Ishikawa (cell line): ENCODE results near the gene GRM5.

Experiments
- CEBPB ChIP-seq: IDR thresholded peaks from 2 replicates; pipeline ENCODE4 v1.6.1; 2012
- CREB1 ChIP-seq: IDR thresholded peaks from 2 replicates; pipeline ENCODE4 v1.6.1; 2012; ENCODE audit warnings: low read depth
- EGR1 ChIP-seq: IDR thresholded peaks from 2 replicates; pipeline ENCODE4 v1.6.1; 2012
- EP300 ChIP-seq: IDR thresholded peaks from 2 replicates; pipeline ENCODE4 v1.6.1; 2012; ENCODE audit warnings: borderline replicate concordance
- FOXM1 ChIP-seq: IDR thresholded peaks from 2 replicates; pipeline ENCODE4 v1.6.1; 2012; ENCODE audit warnings: low read depth, borderline replicate concordance
- MAX ChIP-seq: IDR thresholded peaks from 2 replicates; pipeline ENCODE4 v1.6.1; 2012
- NFIC ChIP-seq: IDR thresholded peaks from 2 replicates; pipeline ENCODE4 v1.6.1; 2012
- RAD21 ChIP-seq: IDR thresholded peaks from 2 replicates; pipeline ENCODE4 v1.6.1; 2012; ENCODE audit warnings: low read depth
- REST ChIP-seq: IDR thresholded peaks from 2 replicates; pipeline ENCODE4 v1.6.1; 2012; ENCODE audit warnings: low read depth, mild to moderate bottlenecking
- TAF1 ChIP-seq: IDR thresholded peaks from 2 replicates; pipeline ENCODE4 v1.6.1; 2012; ENCODE audit warnings: low read depth, mild to moderate bottlenecking
- TCF12 ChIP-seq: IDR thresholded peaks from 2 replicates; pipeline ENCODE4 v1.6.1; 2012; ENCODE audit warnings: low read depth
- TEAD4 ChIP-seq: IDR thresholded peaks from 2 replicates; pipeline ENCODE4 v1.6.1; 2012
- USF1 ChIP-seq: IDR thresholded peaks from 2 replicates; pipeline ENCODE4 v1.6.1; 2012
- YY1 ChIP-seq: IDR thresholded peaks from 2 replicates; pipeline ENCODE4 v1.6.1; 2012; ENCODE audit warnings: low read depth
- ZBTB7A ChIP-seq: IDR thresholded peaks from 2 replicates; pipeline ENCODE4 v1.6.1; 2012; ENCODE audit warnings: low read depth

GRM5 gene

GRCh38 chr11:88692306-88693086, 373.3 kb downstream of the GRM5 start:
- TF ChIP-seq REST (no peak), EP300 (no peak), USF1 (no peak), CEBPB (no peak), MAX (no peak), TCF12 (no peak), RAD21 (no peak), YY1 (no peak), EGR1 (no peak)

GRCh38 chr11:88689548-88690240, 376.1 kb downstream of the GRM5 start:
- TF ChIP-seq REST = no peak
- no peak for TF ChIP-seq CREB1
- no peak for TF ChIP-seq FOXM1
- no peak for TF ChIP-seq EGR1
- TF ChIP-seq USF1 = no peak
- TF ChIP-seq MAX = no peak
- TF ChIP-seq TEAD4 = no peak
- no peak for TF ChIP-seq CEBPB
- no peak for TF ChIP-seq NFIC
- TF ChIP-seq ZBTB7A = no peak
- no peak for TF ChIP-seq TAF1
- TF ChIP-seq TCF12 = no peak
- TF ChIP-seq RAD21 = no peak
- TF ChIP-seq EP300 = no peak

GRCh38 chr11:88683024-88683423, 382.8 kb downstream of the GRM5 start:
- TF ChIP-seq RAD21 (no peak), USF1 (no peak), CEBPB (no peak), EGR1 (no peak)

DNA sequence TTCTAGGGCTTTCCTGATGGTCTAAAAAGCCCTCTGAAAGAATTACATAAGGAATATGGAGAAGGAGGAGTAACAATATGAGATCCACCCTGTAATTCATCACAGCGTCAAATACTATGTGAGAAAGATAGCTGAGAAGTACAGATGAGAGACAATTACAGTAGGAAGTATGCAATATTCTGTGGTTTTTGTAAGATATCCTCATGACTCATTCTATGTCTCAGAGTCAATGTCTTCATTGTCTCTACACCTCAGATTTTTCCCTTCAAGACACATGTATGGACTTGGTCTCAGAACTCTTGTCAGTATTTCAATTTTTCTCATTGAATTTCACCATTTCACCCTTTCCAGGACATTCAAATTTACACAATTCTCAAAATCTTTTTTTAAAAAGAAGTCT, 385.0 kb downstream of the GRM5 start:
- no peak for TF ChIP-seq REST
- TF ChIP-seq EGR1 = no peak
- no peak for TF ChIP-seq NFIC
- no peak for TF ChIP-seq EP300
- no peak for TF ChIP-seq MAX
- no peak for TF ChIP-seq TCF12
- no peak for TF ChIP-seq YY1
- no peak for TF ChIP-seq RAD21
- no peak for TF ChIP-seq ZBTB7A
- no peak for TF ChIP-seq TAF1
- TF ChIP-seq CREB1 = no peak
- TF ChIP-seq CEBPB = no peak
- no peak for TF ChIP-seq USF1
- TF ChIP-seq FOXM1 = no peak
- TF ChIP-seq TEAD4 = no peak
